ENCODE measurements around the gene ONECUT3. TPM values are rescaled to one million over a fixed set of nuclear protein-coding genes. Genes with fewer than 3 reads are reported as not detected.
A peak's percentile ranks its signal among the peaks of the same experiment; 100 is the strongest.

Gene ONECUT3
- total and polyA plus RNA-seq, 2 of the 4 experiments (the other 2 are of a cell fraction): not detected

DNA sequence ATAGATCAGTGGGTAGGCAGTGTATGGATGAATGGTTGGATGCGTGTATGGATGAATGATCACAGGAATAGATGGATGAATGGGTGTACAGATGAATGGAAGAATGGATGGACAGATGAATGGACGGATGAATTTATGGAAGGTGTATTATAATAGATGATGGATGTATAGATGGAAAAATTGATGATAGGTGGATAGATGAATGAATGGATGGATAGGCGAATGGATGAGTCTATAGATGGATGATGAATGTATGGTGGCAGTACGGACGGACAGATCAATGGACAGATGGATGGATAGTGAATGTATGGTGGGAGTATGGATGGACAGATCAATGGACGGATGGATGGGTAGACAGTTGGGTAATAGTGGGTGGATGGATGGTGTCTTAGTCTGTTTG, 49.0 kb upstream of the ONECUT3 start:
- WGBS, 2 experiments (ENCODE audit: extremely low coverage in 2 of 2, insufficient read length in 1 of 2): 78 to 100% methylated on average over 3 to 6 of the region's 6 CpGs
- H3K9ac ChIP-seq (ENCODE audit: low read depth, low read length): no peak overlapping the region

More for the DNA sequence above, 49.0 kb upstream of the ONECUT3 start:
- H2AK9ac ChIP-seq (replicated peaks; ENCODE audit: low read depth, low read length, poor library complexity): no peak overlapping the region
- CTCF ChIA-PET: no interaction called here
- DNase-seq (no peak), ATAC-seq (ENCODE audit: low read depth) (no peak)
- POLR2A ChIA-PET (ENCODE audit: unreplicated experiment): no interaction called here
- BruUV-seq (replicated peaks): no TSS peak
- H2BK5ac ChIP-seq (ENCODE audit: low read depth, low read length, poor library complexity, severe bottlenecking): peak overlapping the region; percentile 3
- H3K4me3 ChIP-seq (ENCODE audit: insufficient read depth, low read depth, low read length): no peak overlapping the region
- H3K4me2 ChIP-seq (ENCODE audit: low read depth, low read length): no peak overlapping the region
- no peak overlapping the region for H2AFZ ChIP-seq (replicated peaks; ENCODE audit: low read length, poor library complexity)
- no peaks in the 10 kb centered on the region for H3K36me3 ChIP-seq (ENCODE audit: control insufficient read depth, insufficient read depth, low read length)
- H4K5ac ChIP-seq (ENCODE audit: low read depth, low read length): no peak overlapping the region
- no peak overlapping the region for H3K56ac ChIP-seq (ENCODE audit: extremely low read depth, insufficient read depth, low read length)
- in situ Hi-C loops (cut with MboI; ENCODE audit: low sequenced_read_pairs) (no loop called here), dilution Hi-C loops (cut with HindIII; ENCODE audit: low sequenced_read_pairs, unreplicated experiment) (no loop called here), intact Hi-C loops (cut with micrococcal nuclease) (no loop called here)
- no peak overlapping the region for H2AK5ac ChIP-seq (ENCODE audit: low read depth, low read length)
- H3K9me1 ChIP-seq (ENCODE audit: insufficient read depth, low read length): no peaks in the 10 kb centered on the region
- H2BK120ac ChIP-seq (ENCODE audit: low read depth, low read length): no peak overlapping the region
- peaks cover 24% of the 10 kb centered on the region for H3K27me3 ChIP-seq (ENCODE audit: control insufficient read depth, insufficient read depth, low read length)
- no peak overlapping the region for H2BK15ac ChIP-seq (ENCODE audit: low read depth, low read length)
- H4K91ac ChIP-seq (ENCODE audit: insufficient read depth, low read depth, low read length): no peak overlapping the region
- H3K18ac ChIP-seq (ENCODE audit: low read depth, low read length): no peak overlapping the region
- no peak overlapping the region for H4K8ac ChIP-seq (ENCODE audit: low read depth in 2 of 2, low read length in 2 of 2)
- TF ChIP-seq RCOR1 (IDR thresholded peaks at IDR 0.05; ENCODE audit: insufficient replicate concordance, low read length) (no peak), MAZ (IDR thresholded peaks at IDR 0.05; ENCODE audit: borderline replicate concordance, low read depth, low read length) (no peak), BHLHE40 (IDR thresholded peaks at IDR 0.05; ENCODE audit: low read depth, low read length) (no peak), CHD1 (IDR thresholded peaks at IDR 0.05; ENCODE audit: low read depth, low read length) (no peak), SMC3 (IDR thresholded peaks at IDR 0.05; ENCODE audit: low read depth, low read length) (no peak), CEBPB (IDR thresholded peaks at IDR 0.05; ENCODE audit: low read depth, low read length) (no peak), POLR2A (IDR thresholded peaks at IDR 0.05; ENCODE audit: low read depth, low read length) (no peak), MXI1 (IDR thresholded peaks at IDR 0.05; ENCODE audit: borderline replicate concordance, low read depth, low read length) (no peak), MAFK (IDR thresholded peaks at IDR 0.05; ENCODE audit: low read depth, low read length) (no peak), NFE2L2 (IDR thresholded peaks at IDR 0.05; ENCODE audit: low read depth, low read length) (no peak), RFX5 (IDR thresholded peaks at IDR 0.05; ENCODE audit: low read depth, low read length) (no peak), CTCF (conservative IDR thresholded peaks at IDR 0.05; ENCODE audit: low read depth, low read length) (no peak), FOS (IDR thresholded peaks at IDR 0.05; ENCODE audit: low read depth, low read length) (no peak), RAD21 (IDR thresholded peaks at IDR 0.05; ENCODE audit: low read length) (no peak)
- TF ChIP-seq, protein P1, sequence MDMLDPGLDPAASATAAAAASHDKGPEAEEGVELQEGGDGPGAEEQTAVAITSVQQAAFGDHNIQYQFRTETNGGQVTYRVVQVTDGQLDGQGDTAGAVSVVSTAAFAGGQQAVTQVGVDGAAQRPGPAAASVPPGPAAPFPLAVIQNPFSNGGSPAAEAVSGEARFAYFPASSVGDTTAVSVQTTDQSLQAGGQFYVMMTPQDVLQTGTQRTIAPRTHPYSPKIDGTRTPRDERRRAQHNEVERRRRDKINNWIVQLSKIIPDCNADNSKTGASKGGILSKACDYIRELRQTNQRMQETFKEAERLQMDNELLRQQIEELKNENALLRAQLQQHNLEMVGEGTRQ (IDR thresholded peaks at IDR 0.05; ENCODE audit: low read depth, low read length): no peak
- TF ChIP-seq, protein P2, sequence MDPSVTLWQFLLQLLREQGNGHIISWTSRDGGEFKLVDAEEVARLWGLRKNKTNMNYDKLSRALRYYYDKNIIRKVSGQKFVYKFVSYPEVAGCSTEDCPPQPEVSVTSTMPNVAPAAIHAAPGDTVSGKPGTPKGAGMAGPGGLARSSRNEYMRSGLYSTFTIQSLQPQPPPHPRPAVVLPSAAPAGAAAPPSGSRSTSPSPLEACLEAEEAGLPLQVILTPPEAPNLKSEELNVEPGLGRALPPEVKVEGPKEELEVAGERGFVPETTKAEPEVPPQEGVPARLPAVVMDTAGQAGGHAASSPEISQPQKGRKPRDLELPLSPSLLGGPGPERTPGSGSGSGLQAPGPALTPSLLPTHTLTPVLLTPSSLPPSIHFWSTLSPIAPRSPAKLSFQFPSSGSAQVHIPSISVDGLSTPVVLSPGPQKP (IDR thresholded peaks at IDR 0.05; ENCODE audit: borderline replicate concordance, low read depth, low read length): no peak
- H3K27ac ChIP-seq (ENCODE audit: insufficient read depth, low read length): no peak overlapping the region
- no peak overlapping the region for H3K23ac ChIP-seq (ENCODE audit: low read depth, low read length)
- H3K4ac ChIP-seq (ENCODE audit: low read depth, low read length): no peak overlapping the region
- H3K4me1 ChIP-seq (ENCODE audit: control insufficient read depth, insufficient read depth, low read length): no peaks in the 10 kb centered on the region
- H3K14ac ChIP-seq (replicated peaks; ENCODE audit: low read depth, low read length): no peak overlapping the region
- H3K79me1 ChIP-seq (ENCODE audit: low read depth in 1 of 2, low read length in 2 of 2): no peaks in the 10 kb centered on the region
- H3K9me3 ChIP-seq (ENCODE audit: control insufficient read depth, insufficient read depth, low read length): peaks cover 12% of the 10 kb centered on the region
- no peak overlapping the region for H2BK20ac ChIP-seq (ENCODE audit: low read depth, low read length)
- no peaks in the 10 kb centered on the region for H4K20me1 ChIP-seq (ENCODE audit: insufficient read depth, low read length)
